Pancreas (tissue), 10 donors: ENCODE results near the gene C2orf92. TPM values are rescaled to one million over a fixed set of nuclear protein-coding genes. Genes with fewer than 3 reads are reported as not detected.

Experiments used
- ATAC-seq, 4 donors: fragments of 200-7000 bp; cut with Tn5 transposase; one replicate each; pipeline versions ENCODE4 v1.8.0 to v1.9.1; 2020; ENCODE audit warnings: mild to moderate bottlenecking in 4 of 4, moderate library complexity in 4 of 4
- DNase-seq, 6 donors: peaks; one replicate each; pipeline ENCODE4 v3.0.0-alpha.2; 2020
- FAIRE-seq: peaks from 2 replicates; lab custom pipeline; 2012; peaks lifted over from hg19 to GRCh38; lab: Jason Lieb, UNC
- H3K27ac ChIP-seq, 4 donors: fragments of 200-600 bp; sonication (generic); 1 replicate in 3 of 4; 2 replicates in 1 of 4; pipeline versions ENCODE4 v1.5.0 to v1.8.0; 2020
- H3K27me3 ChIP-seq, 4 donors: fragments of 200-600 bp; one replicate each; pipeline ENCODE4 v1.8.0; 2021
- H3K36me3 ChIP-seq, 3 donors: fragments of 200-600 bp; sonication (generic) in 1 of 3; one replicate each; pipeline versions ENCODE4 v1.5.0 to v1.8.0; 2020 to 2021
- H3K4me1 ChIP-seq, 3 donors: fragments of 200-600 bp; one replicate each; pipeline ENCODE4 v1.8.0; 2021
- H3K4me3 ChIP-seq, 4 donors: fragments of 200-600 bp; sonication (generic) in 2 of 4; one replicate each; pipeline versions ENCODE4 v1.5.0 to v1.8.0; 2020 to 2021
- H3K9me3 ChIP-seq, 4 donors: fragments of 200-600 bp; one replicate each; pipeline ENCODE4 v1.8.0; 2021
- WGBS, 2 donors: extraction: QIAGEN DNeasy Blood & Tissue Kit; methylation state at CpG; one replicate each; pipeline ENCODE4 v1.1.7; 2013; 5-methylcytosine and 5-hydroxymethylcytosine counted together
- intact Hi-C, 3 donors: fragments of 100-400 bp; cut with DNase I; formaldehyde crosslinking; loops; one replicate each; pipeline versions ENCODE4 v1.11.1 to v1.14.2; 2022
- polyA plus RNA-seq, 2 donors: library from polyadenylated mRNA; stranded (reverse); fragments of 200-250 nt; gene quantifications; one replicate each; pipeline ENCODE4 v1.2.3, GENCODE V29; 2013
- total RNA-seq, 6 donors: library from RNA; stranded (reverse); fragmentation: NEBNext Ultra II Directional in 4 of 6; extraction: Animal tissue kit (Norgen Biotek cat#: 25700) in 4 of 6; gene quantifications; one replicate each; pipeline versions ENCODE4 v1.2.1 to v1.2.4, GENCODE V29; 2021 to 2023
- TF ChIP-seq, protein P1 (sequence below), 4 donors: fragments of 200-600 bp; sonication (generic) in 3 of 4; IDR thresholded peaks; one replicate each; pipeline versions ENCODE4 v1.5.0 to v1.8.0; 2021; ENCODE audit warnings: antibody characterized with exemption in 4 of 4
- donor health status: healthy with polysubstance abuse.
- donor health status: DM: no; HTN: no; CAD: no; lungs with moderate emphysema.
- donor health status: DM: no; HTN: no; CAD: no.
- donor health status: control.
- donor health status: control.
- donor health status: Bipolar disorder and iron deficiency.
- donor health status: DM: yes; HTN: yes; CAD: no.
- donor health status: DM: no; HTN: no; CAD: no.
- donor health status: DM: no; HTN: no; CAD: no.
- donor health status: DM: yes; HTN: yes; CAD: no.

Gene C2orf92
- total and polyA plus RNA-seq, 8 donors: 4.1 to 42.6 (median 7.9) TPM

DNA sequence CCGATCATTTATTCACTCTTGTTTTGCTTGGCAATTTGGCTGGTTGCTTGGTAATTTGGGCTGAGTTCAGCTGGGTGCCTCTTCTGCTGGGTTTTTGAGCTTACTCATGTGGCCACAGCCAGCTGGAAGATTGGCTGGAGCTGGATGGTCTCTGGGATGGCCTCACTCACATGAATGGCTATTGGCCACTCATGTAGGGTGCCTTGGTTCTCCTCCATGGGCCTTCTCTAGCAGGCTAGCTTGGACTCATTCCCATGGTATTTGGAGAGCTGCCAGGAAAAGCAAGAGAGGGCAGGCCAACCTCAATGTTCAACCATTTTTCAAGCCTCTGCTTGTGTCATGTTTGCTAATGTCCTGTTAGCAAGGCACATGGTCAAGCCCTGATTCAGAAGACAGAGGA is 60.7 kb downstream of the C2orf92 start:
- DNase-seq: no peak
- FAIRE-seq: no peak
- 91 to 100% methylated on average over 1 of the region's 1 CpG for WGBS, 2 donors

DNA sequence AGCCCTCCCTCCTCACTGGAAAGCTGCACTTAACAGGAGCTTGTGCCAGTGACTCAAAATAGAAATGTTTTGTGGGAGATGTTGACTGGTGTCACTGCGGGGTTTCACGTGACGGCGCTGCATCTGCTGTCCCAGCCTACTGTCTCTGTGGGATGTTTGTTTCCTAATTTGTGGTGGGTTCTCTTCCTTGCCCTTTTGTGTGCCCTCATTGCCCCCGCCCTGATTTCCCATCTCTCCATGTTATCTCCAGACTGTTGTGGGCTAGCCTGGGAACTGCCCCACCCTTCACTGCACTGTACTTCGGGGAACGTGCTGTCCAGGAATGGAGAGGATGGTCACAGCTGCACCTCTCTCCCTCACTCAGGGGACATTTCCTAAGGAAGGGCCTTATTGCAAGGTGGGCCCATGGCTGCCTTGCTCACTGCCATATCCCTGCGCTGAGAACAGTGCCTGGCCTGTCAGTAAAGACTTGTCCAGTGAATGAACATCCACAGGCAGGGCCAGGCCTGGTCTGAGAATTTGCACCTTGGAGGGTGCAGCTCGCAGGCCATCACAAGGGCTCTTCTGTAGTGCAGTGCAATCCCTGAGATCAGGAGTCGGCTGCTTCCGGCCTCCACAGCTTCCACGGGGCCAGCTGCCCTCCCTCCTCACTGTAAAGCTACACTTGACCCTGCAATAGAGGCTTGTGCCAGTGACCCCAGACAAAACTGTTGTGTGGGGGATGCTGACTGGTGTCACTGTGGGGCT is 61.9 kb downstream of the C2orf92 start:
- ATAC-seq (no peak), DNase-seq (no peak), FAIRE-seq (no peak)
- H3K9me3 ChIP-seq: no peaks in the 10 kb centered on the region
- H3K4me3 ChIP-seq: no peak overlapping the region
- no peaks in the 10 kb centered on the region for H3K27me3 ChIP-seq
- TF ChIP-seq, protein P1, sequence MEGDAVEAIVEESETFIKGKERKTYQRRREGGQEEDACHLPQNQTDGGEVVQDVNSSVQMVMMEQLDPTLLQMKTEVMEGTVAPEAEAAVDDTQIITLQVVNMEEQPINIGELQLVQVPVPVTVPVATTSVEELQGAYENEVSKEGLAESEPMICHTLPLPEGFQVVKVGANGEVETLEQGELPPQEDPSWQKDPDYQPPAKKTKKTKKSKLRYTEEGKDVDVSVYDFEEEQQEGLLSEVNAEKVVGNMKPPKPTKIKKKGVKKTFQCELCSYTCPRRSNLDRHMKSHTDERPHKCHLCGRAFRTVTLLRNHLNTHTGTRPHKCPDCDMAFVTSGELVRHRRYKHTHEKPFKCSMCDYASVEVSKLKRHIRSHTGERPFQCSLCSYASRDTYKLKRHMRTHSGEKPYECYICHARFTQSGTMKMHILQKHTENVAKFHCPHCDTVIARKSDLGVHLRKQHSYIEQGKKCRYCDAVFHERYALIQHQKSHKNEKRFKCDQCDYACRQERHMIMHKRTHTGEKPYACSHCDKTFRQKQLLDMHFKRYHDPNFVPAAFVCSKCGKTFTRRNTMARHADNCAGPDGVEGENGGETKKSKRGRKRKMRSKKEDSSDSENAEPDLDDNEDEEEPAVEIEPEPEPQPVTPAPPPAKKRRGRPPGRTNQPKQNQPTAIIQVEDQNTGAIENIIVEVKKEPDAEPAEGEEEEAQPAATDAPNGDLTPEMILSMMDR (IDR thresholded peaks at IDR 0.05): no peak
- H3K36me3 ChIP-seq: no peaks in the 10 kb centered on the region
- H3K4me1 ChIP-seq: no peaks in the 10 kb centered on the region
- H3K27ac ChIP-seq: no peak overlapping the region
- 85 to 90% methylated on average over 12 of the region's 12 CpGs for WGBS, 2 donors
- intact Hi-C loops: loop anchor here in 1 of 3 donors (10.0 kb wide), 1 partner anchor 653 kb away; no protein-coding TSS in a partner anchor

More for the DNA sequence above, 60.7 kb downstream of the C2orf92 start:
- Histone ChIP-seq H3K27me3 (no peaks in the 10 kb centered on the region), H3K4me3 (no peak overlapping the region), H3K4me1 (no peaks in the 10 kb centered on the region), H3K9me3 (no peaks in the 10 kb centered on the region), H3K27ac (no peak overlapping the region), H3K36me3 (no peaks in the 10 kb centered on the region)
- TF ChIP-seq, protein P1 (IDR thresholded peaks at IDR 0.05): no peak
- intact Hi-C loops: loop anchor here in 1 of 3 donors (10.0 kb wide), 1 partner anchor 655 kb away; no protein-coding TSS in a partner anchor
- no peak for ATAC-seq

DNA sequence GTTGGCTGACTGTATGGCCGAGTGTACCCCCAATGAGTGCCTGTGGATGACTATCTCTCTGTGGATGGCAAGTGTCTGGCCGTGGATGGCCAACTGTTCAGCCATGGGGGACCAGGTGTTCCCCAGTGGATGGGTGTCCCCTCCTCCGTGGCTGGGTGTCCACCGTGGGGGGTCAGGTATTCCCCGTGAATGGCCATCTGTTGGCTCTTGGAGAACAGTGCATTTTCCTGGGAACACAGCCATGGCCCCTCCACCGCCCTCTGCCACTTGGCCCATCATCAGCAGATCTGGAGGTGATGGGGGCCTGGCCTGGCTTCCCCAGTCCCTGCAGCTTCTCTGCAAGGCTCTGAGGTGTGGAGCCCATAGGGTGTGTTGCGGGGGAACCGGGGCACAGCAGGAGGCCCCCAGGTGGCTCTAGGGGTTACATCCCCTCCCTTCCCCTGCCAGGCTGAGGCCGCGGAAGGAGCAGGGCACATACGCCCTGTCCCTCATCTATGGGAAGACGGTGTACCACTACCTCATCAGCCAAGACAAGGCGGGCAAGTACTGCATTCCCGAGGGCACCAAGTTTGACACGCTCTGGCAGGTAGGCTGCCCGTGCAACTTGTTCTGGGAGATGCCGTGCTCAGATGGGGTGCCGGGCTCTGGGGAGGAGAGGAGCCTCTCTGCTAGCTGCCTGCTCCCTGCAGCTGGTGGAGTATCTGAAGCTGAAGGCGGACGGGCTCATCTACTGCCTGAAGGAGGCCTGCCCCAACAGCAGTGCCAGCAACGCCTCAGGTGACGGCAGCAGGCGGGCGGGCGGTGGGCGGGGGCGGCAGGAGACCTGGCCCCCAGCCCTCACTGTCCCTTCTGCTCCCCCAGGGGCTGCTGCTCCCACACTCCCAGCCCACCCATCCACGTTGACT is 63.2 kb downstream of the C2orf92 start:
- no peaks in the 10 kb centered on the region for H3K36me3 ChIP-seq
- no peaks in the 10 kb centered on the region for H3K9me3 ChIP-seq
- no peak for DNase-seq
- H3K27ac ChIP-seq: no peak overlapping the region
- FAIRE-seq: no peak
- H3K4me1 ChIP-seq: no peaks in the 10 kb centered on the region
- TF ChIP-seq, protein P1 (IDR thresholded peaks at IDR 0.05): no peak
- no peak for ATAC-seq
- H3K4me3 ChIP-seq: no peak overlapping the region
- WGBS, 2 donors: 88 to 94% methylated on average over 26 to 28 of the region's 28 CpGs
- no peaks in the 10 kb centered on the region for H3K27me3 ChIP-seq
- intact Hi-C loops: loop anchor here in 1 of 3 donors (10.0 kb wide), 1 partner anchor 652 kb away; no protein-coding TSS in a partner anchor

DNA sequence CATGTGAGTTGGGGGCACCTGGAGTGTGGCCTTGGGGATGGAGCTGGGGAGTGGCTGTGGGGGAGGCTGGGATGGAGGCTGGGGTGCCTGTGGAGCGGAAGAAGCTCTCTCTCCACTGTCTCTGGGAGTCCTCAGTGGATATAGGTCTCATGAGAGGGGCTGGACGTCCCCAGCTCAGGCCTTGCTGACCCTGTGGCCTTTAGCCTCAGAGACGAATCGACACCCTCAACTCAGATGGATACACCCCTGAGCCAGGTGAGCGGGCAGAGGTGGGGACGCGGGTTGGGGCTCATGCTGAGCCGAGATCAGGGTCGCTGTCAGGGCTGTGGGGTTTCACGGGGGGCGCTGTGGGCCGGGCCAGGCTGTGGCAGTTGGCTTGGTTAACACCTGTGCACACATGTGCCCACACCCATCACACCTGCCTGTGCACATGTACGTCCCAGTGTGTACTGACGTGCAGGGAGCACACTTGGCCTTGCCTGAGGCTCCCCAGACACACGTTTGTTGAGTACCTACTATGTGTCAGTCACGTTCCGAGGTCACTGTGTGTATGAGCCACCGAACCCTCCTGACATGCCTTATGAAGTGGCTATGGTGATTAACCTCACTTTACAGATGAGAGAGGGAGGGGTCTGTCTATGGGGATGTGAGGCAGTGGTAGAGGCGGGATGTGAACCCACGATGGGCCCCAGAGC is 64.0 kb downstream of the C2orf92 start:
- ATAC-seq (no peak), FAIRE-seq (no peak), DNase-seq (no peak)
- no peaks in the 10 kb centered on the region for H3K27me3 ChIP-seq
- H3K27ac ChIP-seq: no peak overlapping the region
- WGBS, 2 donors: 66 to 80% methylated on average over 20 of the region's 20 CpGs
- no peaks in the 10 kb centered on the region for H3K4me1 ChIP-seq
- H3K4me3 ChIP-seq: no peak overlapping the region
- no peaks in the 10 kb centered on the region for H3K36me3 ChIP-seq
- TF ChIP-seq, protein P1 (IDR thresholded peaks at IDR 0.05): no peak
- no peaks in the 10 kb centered on the region for H3K9me3 ChIP-seq
- intact Hi-C loops: loop anchor here in 1 of 3 donors (10.0 kb wide), 1 partner anchor 651 kb away; no protein-coding TSS in a partner anchor
